Muscle of arm (tissue), 12 donors: Measurements from ENCODE around the gene CEP131. TPM values are rescaled to one million over a fixed set of nuclear protein-coding genes. Genes with fewer than 3 reads are reported as not detected.
"Not testable (repeated sequence)": the region's sequence is repeated elsewhere in the genome, so short reads cannot be mapped to it uniquely, and the experiment has no call there.

Source experiments
- DNase-seq: peaks from one replicate; pipeline ENCODE4 v3.0.0-alpha.2; 2013
- polyA plus RNA-seq, 12 donors: library from polyadenylated mRNA; unstranded; fragments of 120-200 nt; gene quantifications; one replicate each; pipeline ENCODE4 v1.2.1, GENCODE V29; 2013; ENCODE audit not compliant: insufficient read length in 12 of 12

CEP131 gene
- polyA plus RNA-seq, 12 donors = 4.7 to 15.4 (median 8.1) TPM; not detected in 1

DNA sequence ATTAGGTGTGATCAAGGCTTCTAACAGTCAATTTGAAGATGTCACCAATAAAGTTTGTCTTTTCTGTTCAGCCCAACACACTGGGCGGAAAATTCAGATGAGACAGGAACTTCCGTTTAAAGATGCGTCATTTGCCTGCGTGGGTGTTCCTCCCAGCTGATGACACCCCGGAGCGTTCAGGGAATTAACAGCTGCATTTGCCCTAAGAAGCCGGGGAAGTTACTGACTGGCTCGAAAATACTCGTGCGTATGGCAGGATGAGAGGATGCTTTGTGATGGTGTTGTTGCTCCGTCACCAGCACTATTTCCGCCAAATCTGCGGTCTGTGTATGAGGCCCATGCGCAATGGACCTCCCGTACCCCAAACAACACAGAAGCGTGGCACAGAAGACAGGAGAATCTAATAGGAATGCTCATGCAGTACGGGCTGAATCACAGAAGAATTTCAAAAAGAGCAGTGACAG, 69.4 kb downstream of the CEP131 start:
- DNase-seq = peak; percentile 71

DNA sequence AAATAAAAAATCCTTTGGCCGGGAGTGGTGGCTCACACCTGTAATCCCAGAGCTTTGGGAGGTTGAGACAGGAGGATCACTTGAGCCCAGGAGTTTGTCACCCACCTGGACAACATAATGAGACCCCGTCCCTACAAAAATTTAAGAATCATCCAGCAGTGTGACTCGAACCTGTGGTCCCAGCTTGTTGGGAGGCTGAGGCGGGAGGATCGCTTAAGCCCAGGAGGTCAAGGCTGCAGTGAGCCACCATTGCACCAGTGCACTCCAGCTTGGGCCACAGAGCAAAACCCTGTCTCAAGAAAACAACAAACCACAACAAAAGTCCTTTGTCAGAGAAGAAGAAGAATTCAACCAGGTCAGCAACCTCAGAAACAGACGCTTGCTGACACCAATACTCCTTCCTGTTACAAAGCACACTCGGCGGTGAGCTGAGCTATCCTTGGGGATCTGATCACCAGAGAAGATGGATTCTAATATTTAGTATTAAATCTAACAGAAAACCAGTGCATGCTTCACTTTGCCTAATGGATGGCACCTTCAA, 70.4 kb downstream of the CEP131 start:
- DNase-seq = no peak

DNA sequence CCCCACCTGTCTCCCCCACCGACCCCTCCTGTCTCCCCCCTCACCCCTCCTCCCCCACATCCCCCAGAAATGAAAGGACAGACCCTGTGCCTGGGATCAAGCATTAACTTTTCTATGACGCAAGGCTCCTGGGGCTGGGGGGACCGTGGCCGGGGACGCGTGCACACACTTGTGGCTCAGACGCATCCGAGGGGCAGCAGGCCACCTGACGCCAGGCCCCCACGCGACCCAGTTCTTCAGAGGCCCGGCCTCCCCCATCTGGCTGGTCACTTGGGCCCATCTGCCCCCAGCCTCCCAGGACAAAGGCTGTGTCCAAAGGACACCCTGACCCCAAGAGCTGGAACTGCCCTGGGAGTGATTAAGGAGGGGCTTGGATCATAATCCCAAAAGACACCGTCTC, 71.5 kb downstream of the CEP131 start:
- no peak for DNase-seq

DNA sequence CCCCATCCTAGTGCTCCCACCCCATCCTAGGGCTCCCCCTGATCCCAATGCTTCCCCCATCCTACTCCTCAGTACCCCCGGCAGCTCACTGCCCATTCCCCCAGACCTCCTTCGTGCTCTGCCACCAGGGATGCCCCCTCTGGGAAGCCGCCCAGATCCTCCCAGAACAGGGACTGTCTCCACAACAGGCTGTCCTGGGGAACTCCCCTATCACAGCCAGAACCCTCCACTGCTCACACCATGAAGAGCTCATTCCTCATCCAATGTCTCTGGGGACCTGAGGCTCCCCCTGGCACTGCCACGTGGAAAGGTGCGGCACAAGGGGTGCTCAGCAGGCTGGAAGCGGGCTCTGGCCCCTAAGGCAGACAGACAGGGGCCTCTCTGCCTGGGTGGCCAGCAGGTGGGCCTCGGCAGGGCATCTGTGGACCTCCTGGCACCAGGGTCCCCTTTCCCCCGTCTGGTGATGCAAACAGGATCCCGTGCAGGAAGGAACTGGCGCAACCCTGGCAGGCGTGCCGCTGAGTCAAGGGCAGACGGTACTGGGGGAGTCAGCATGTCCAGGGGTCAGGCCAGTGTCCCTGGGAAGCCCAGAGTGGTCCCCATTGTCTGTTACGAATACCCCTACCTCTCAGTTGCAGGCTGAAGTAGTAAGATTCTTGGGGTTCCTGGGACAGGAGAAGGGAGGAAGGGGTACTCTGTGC, 72.2 kb downstream of the CEP131 start:
- no peak for DNase-seq

DNA sequence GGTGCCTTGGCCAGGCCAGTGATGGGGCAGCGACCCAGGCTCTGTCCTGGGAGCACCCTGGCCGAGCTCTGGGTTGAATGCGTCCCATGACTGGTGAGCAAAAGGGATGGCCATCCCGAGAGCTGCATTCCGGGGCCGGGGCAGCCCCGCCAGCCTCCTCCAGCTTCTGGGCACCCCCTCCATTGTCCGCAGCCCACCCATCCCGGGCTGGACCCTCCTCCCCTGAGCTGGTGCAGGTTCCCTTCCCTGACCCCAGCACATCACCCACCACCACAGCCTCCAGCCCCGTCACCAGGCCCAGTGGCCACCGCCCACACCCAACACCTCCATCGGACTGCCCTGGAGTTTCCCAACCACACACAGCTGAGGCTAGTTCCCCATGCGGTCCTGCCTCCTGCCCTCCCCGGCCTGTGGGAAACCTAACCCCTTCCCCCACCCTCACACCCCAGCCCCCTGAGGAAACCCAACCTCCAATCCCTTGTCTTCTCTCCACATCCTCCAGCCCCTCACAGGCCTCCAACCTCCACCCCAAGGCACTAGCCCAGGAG, 73.7 kb downstream of the CEP131 start:
- no peak for DNase-seq

DNA sequence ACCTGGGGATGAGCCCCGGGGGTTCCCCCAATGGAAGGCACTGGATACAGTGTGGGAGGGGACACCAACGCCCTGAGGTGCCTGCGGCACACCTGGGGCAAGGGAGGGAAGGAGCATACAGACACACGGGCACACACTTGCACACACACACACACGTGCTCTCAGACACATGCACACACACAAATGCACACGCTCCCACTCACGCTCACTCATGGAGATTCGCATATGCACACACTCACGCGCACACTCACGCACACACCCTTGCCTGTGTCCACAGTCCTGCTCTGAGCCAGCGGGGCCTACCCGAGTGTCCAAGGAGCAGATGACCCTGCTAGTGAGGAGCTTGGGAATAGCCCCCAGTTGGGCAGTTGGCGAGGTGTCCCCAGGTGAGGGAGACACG, 74.2 kb downstream of the CEP131 start:
- no peak for DNase-seq

DNA sequence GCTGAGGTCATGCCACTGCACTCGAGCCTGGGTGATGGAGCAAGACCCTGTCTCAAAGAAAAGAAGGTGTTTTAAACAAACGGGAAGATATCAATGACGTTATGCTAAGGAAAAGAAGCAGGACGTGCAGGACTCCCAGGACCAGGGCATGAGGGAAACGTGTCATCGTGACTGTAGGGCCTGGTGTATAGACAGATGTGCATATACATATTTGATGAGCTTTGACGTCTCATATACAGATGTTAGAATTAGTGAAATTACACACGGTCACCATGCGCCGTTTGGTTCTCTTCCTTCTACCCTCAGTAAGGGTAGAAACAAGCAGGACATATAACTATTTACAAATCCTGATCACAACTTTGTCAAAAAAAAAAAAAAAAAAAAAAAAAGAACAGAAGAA, 75.1 kb downstream of the CEP131 start:
- DNase-seq = no peak

DNA sequence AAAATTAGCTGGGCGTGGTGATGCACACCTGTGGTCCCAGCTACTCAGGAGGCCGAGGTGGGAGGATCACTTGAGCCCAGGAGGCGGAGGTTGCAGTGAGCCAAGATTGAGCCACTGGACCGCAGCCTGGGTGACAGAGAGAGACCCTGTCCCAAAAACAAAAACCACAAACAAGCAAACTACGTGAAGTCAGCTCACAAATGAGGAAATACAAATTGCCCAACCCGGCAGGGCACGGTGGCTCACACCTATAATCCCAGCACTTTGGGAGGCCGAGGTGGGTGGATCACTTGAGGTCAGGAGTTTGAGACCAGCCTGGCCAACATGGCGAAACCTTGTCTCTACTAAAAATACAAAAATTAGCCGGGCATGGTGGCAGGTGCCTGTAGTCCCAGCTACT, 76.6 kb downstream of the CEP131 start:
- not testable (repeated sequence) for DNase-seq

DNA sequence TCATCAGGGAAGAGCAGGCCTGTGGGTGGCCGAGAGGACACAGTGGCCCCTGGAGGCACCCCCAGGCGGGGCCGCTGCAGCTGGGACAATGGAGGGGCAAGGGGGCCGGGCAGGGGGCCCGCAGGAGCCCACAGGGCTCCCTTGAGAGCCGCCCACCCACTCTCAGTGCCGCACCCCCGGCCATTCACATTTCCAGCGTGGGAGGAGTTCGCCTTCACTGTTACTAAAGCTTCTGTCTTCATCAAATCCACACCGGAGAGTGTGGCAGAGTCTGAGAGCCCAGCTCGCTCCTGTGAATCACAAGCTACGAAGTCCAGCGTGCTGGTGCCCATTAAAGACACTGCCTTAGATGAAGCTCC, 78.4 kb downstream of the CEP131 start:
- DNase-seq = no peak

DNA sequence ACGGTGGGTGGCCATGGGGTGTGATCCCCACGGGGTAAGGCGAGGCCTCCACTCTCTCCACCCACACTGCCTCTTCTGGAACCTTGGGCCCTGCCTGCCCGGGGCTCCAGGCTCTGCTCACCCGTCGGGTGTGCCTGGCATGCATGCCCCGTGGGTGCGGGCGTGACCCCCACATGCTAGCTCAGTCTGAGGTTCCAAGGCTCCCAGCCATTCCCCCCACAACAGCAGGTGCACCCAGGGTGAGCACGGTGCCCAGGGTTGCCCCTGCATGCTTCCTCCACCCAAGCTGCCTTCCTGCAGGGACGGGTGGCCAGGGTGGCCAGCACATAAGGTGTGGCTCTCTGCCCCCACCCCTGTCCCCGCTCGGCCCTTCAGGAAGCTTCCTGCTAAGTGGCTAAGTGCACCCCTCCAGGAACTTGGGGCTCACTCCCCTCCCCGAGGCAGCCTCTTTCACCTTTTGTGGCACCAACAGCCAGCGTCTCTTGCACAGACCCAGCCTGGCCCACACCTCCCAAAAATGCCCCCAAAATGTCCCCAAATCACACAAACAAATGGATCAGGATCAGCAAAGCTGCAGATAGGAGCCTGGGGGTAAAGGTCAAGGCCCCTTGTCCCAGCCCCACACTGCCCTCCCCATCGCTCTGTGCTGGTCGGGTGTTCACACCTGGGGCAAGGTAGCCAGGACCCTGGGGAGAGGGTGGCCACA, 78.9 kb downstream of the CEP131 start:
- no peak for DNase-seq

DNA sequence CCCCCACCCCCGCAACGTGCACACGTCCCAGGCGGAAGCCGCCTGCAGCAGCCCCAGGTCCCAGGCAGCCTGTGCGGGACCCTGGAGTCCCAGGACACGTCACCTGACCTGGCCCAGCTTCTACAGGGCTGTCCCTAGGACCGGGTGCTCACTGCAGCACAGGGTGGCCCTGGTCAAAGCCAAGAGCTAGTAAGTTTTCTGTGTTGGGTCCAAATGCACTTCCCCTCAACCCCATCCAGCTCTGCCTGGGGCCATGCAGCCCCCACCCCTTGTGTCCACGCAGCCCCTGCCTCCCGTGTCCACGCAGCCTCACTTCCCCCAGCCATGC, 79.6 kb downstream of the CEP131 start:
- no peak for DNase-seq

DNA sequence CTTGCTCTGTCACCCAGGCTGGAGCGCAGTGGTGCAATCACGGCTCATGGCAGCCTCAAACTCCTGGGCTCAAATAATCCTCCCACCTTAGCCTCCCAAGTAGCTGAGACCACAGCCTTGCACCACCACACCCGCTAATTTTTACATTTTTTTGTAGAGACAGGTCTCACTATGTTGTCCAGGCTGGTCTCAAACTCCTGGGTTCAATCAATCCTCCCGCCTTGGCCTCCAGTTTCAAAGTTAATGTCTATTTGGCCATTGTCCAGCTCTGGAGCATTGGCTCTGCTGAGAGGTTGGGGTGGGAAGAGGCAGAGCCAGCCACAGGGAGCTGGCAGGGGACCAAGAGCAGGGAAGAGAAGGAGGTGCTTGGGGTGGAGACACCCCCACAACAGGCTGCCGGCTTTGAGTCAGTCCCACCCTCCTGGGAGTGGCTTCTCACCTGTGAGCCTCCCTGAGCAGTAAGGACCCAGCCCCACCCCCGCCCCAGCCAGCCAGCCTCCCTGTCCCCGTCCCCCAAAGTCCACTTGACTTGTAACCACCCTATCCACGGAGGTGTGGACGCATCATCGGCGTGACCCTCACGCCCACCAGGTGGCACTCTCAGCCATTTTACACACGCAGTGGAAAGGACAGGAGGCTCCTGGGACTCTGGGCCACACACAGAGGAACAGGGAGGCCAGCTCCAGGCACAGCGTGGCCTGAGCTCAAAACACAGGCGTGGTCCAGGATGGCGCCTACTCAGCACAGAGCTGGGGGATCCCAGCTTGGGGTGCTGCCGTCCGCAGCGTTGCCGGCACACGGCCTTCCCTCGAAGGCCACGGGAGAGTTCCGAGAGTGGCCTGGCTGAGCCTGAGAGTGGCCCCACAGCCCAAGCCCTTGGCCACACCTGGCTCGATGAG, 80.2 kb downstream of the CEP131 start:
- peak; percentile 87 for DNase-seq

DNA sequence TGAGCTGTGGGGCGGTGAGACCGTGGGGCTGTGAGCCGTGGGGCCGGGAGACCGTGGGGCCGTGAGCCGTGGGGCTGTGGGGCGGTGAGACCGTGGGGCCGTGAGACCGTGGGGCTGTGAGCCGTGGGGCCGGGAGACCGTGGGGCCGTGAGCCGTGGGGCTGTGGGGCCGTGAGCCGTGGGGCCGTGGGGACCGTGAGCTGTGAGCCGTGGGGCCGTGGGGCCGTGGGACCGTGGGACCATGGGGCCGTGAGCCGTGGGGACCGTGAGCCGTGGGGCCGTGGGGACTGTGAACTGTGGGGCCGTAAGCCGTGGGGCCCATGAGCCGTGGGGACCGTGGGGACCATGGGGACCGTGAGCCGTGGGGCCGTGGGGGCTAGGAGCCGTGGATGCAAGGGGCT, 82.1 kb downstream of the CEP131 start:
- no peak for DNase-seq

DNA sequence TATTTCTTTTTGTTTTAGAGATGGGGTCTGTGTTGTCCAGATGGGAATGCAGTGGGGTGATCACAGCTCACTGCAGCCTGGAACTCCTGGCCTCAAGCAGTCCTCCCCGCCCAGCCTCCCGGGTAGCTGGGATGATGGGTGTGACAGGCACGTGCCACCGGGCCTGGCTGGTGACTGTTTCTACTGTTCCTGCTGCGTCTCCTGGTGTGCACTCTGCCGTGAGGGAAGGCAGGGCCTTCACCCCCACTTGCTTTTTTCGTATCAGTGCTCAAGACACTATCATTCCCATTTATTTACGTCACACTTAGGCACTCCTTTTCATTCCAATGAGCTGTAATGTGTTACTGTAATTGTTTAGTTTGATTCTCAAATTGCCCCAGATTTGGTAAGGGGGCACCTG, 82.7 kb downstream of the CEP131 start:
- no peak for DNase-seq

Other genes with a start within 250 kb of the CEP131 start
- 10 to 100 TPM in 11 of 12 donors, not detected in 1; 18.7 to 27.3 (median 22.7) TPM for gene CHMP6, start 231.1 kb downstream of the CEP131 start, polyA plus RNA-seq
- gene BAIAP2, start 187.8 kb downstream of the CEP131 start, polyA plus RNA-seq = 10 to 100 TPM in 11 of 12 donors, not detected in 1; 11.6 to 40.3 (median 17.2) TPM
- 1 to 10 TPM in 1 of 12 donors, under 1 TPM in 8, not detected in 3; 0.12 to 2.6 (median 0.47) TPM for gene PVALEF, start 57.5 kb downstream of the CEP131 start, polyA plus RNA-seq
- 10 to 100 TPM in 4 of 12 donors, 1 to 10 TPM in 7, not detected in 1; 4.4 to 12.8 (median 9.4) TPM for gene AATK, start 56.7 kb downstream of the CEP131 start, polyA plus RNA-seq
- 10 to 100 TPM in 8 of 12 donors, 1 to 10 TPM in 3, not detected in 1; 7.9 to 25.7 (median 11.9) TPM for gene TEPSIN, start 16.1 kb upstream of the CEP131 start, polyA plus RNA-seq
- 10 to 100 TPM in 11 of 12 donors, not detected in 1; 31.7 to 90.1 (median 39.0) TPM for gene NDUFAF8, start 16.4 kb upstream of the CEP131 start, polyA plus RNA-seq
- gene SLC38A10, start 72.3 kb upstream of the CEP131 start, polyA plus RNA-seq = 10 to 100 TPM in 11 of 12 donors, not detected in 1; 32.7 to 57.4 (median 40.4) TPM
- gene BAHCC1, start 172.5 kb upstream of the CEP131 start, polyA plus RNA-seq = 10 to 100 TPM in 6 of 12 donors, 1 to 10 TPM in 5, not detected in 1; 7.5 to 23.4 (median 10.8) TPM